GM20000 (cell line): Measurements from ENCODE around the gene AGO4.
"Not testable (repeated sequence)": the region's sequence is repeated elsewhere in the genome, so short reads cannot be mapped to it uniquely, and the experiment has no call there.

Source experiments
- DNase-seq: peaks from one replicate; pipeline ENCODE4 v3.0.0; 2012; ENCODE audit warnings: low spot score
- TF ChIP-seq, protein P1 (sequence below): IDR thresholded peaks from 2 replicates; pipeline ENCODE4 v1.5.1; 2012; ENCODE audit warnings: mild to moderate bottlenecking, control low read depth; ENCODE audit errors: extremely low read depth, missing control alignments

The AGO4 gene

DNA sequence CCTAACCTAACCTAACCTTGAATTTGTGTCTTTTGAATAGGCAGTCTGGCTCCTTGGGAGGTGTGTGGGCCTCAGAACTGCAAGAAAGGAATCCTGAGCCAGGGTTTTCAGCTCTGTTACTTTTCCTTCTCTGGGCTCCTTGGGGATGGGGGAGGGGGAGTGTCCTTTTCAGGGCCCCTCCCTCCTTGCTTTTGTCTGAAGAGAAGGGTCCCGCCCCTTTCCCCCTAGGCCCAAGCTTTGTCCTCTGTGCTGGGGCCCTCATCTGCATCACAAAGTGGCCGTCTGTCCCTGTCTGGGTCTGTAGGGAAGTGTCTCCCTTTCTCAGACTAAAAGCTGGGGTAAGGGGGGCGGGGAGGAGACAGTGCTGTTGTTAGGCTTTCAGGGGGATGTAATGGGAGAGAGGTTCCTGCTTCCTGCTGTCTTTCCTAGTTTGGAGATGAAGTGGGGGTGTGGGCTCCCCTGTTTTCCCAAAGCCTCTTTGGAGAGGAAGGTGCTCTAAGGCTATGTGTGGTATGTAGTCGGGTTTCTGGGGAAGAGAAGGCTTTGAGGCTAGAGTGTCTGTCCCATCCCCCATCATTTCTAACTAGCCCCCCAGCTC lies 78.2 kb downstream of the AGO4 start:
- TF ChIP-seq, protein P1, sequence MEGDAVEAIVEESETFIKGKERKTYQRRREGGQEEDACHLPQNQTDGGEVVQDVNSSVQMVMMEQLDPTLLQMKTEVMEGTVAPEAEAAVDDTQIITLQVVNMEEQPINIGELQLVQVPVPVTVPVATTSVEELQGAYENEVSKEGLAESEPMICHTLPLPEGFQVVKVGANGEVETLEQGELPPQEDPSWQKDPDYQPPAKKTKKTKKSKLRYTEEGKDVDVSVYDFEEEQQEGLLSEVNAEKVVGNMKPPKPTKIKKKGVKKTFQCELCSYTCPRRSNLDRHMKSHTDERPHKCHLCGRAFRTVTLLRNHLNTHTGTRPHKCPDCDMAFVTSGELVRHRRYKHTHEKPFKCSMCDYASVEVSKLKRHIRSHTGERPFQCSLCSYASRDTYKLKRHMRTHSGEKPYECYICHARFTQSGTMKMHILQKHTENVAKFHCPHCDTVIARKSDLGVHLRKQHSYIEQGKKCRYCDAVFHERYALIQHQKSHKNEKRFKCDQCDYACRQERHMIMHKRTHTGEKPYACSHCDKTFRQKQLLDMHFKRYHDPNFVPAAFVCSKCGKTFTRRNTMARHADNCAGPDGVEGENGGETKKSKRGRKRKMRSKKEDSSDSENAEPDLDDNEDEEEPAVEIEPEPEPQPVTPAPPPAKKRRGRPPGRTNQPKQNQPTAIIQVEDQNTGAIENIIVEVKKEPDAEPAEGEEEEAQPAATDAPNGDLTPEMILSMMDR, result no peak
- DNase-seq, result no peak

DNA sequence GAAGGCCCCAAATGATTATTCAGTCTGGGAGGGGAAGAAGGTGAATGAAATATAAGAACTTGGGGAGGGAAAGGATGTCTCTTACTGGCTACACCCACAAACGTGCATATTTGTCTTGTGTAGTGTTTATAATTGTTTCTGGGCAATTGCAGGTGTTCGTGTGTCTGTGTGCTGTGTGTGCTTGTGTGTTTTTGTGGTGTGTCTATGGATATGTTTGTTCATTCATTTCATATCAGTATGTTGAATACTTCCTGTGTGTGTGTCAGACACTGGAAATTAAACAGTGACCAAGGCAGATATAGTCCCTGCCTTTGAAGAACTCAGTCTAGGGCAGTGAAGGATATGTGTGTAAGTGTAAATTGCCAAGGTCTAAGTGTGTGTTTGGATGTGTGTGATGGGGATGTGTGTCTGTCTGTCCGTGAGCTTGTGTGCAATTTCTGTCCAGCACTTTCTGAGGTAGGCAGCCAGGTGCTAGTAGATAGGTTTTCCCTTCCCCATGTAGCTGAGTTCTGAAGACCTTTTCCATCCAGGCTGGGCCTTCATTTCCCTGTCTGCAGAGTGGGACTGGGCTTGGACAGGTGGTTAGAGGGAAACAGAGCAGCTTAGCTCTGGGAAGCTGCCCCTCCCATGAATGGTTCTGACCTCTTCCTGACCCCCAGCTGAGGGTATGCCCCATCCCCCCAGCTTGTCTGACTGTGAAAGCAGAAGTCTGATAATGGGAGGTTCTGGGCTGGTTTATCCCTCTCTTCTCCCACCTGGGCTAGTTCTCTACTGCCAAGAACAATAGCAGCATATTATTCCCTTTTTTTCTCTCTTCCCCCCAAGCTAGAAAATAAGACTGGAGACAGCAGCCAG lies 79.0 kb downstream of the AGO4 start:
- peak; percentile 52 for DNase-seq
- TF ChIP-seq, protein P1, result no peak

DNA sequence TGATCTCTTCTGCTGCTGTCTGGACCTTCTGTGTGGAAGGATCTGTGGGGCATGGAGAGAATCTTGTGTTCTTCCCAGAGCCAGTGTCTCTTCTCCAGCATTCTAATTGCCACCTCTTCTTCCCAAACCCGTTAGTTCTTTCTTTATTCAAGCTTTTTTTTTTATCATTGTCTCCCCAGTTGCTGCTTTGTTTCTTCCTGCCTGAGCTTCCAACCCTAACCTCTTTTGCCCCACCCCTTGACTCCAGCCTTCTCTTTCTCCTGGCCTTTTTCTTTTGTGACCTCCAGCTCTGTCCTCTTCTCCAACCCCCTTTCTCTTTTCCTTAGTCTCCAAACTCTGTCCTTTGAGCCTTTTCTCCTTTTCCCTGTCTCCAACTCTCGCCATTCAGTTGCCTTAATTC lies 79.7 kb downstream of the AGO4 start:
- TF ChIP-seq, protein P1, result no peak
- no peak for DNase-seq

DNA sequence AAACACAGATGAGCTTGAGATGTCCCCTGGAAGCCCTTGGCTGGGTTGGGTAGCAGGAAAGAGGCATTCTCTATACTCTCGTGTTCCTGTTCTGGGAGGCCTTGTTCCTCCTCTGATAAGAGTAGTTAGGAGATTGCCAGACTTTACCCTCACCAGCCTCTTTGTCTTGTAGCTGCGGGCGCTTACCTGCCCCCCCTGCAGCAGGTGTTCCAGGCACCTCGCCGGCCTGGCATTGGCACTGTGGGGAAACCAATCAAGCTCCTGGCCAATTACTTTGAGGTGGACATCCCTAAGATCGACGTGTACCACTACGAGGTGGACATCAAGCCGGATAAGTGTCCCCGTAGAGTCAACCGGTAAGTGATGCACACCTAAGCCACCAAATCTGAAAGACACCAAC lies 80.4 kb downstream of the AGO4 start:
- no peak for DNase-seq
- TF ChIP-seq, protein P1, result no peak

DNA sequence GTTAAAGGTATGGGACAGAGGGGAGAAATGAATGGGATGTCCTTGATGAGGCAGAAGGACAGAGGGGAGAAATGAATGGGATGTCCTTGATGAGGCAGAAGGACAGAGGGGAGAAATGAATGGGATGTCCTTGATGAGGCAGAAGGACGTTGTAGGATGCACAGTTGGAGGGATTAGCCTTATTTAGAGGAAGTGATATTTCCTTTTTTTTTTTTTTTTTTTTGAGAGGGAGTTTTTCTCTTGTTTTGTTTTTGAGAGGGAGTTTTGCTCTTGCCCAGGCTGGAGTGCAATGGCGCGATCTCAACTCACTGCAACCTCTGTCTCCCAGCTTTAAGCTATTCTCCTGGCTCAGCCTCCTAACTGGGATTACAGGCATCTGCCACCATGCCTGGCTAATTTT lies 81.2 kb downstream of the AGO4 start:
- DNase-seq, result not testable (repeated sequence)

DNA sequence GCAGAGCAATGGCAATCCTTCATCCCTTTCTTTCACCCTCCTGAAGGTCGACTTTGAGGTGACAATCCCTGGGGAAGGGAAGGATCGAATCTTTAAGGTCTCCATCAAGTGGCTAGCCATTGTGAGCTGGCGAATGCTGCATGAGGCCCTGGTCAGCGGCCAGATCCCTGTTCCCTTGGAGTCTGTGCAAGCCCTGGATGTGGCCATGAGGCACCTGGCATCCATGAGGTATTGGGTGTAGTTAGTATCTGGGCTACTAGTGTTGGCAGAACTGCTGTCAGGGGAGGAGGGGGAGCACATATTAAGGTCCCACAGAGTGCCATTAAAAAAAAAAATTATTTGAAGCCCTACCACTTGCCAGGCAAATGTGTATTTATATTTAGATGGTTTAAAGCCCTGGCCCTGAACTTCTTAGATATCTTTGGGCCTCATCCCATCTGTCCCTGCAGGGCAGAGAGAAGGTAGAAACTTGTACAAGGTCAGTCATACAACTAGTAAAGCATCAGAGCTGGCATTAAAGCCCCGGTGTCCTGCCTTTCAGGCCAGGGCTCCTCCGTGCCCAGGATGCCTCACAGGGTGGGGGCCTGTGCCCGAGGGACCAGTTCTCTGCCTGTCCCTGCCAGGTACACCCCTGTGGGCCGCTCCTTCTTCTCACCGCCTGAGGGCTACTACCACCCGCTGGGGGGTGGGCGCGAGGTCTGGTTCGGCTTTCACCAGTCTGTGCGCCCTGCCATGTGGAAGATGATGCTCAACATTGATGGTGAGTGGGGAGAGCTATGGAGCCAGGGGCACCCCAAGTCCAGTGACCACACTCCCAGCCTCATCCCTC lies 85.4 kb downstream of the AGO4 start:
- no peak for DNase-seq
- TF ChIP-seq, protein P1, result no peak

DNA sequence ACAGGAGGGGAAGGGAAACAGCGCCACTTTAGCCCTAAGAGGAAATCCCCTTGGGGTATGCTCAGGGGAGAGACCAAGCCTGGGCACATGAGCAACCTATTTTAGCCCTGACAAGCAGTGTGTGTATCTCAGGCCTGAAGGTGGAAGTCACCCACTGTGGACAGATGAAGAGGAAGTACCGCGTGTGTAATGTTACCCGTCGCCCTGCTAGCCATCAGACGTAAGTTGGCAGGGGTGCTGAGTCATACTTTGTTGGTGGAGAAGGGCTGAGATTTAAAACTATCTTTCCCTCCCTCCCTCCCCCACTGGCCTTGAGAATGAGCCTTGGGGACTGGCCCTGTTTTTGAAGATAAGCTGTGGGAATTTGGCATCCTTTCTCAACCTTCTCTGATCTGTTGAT lies 86.4 kb downstream of the AGO4 start:
- peak; percentile 53 for DNase-seq
- TF ChIP-seq, protein P1, result no peak
